ENCODE measurements around the gene TM6SF1. TPM values are rescaled to one million over a fixed set of nuclear protein-coding genes. Genes with fewer than 3 reads are reported as not detected.

The TM6SF1 gene
- total and polyA plus RNA-seq, 2 of the 4 experiments (the other 2 are of a cell fraction) = 1.6 to 1.9 TPM

GRCh38 chr15:83118968-83119367, 11.5 kb downstream of the TM6SF1 start:
- intact Hi-C loops (cut with micrococcal nuclease) = no loop called here
- POLR2A ChIA-PET (ENCODE audit: unreplicated experiment) = no interaction called here

More at GRCh38 chr15:83118968-83119367, 11.5 kb downstream of the TM6SF1 start:
- no peak overlapping the region for H3K56ac ChIP-seq (ENCODE audit: extremely low read depth, insufficient read depth, low read length)
- no peak for TF ChIP-seq CHD1 (IDR thresholded peaks at IDR 0.05; ENCODE audit: low read depth, low read length)
- no peak for TF ChIP-seq POLR2A (IDR thresholded peaks at IDR 0.05; ENCODE audit: low read depth, low read length)
- no peak for TF ChIP-seq MXI1 (IDR thresholded peaks at IDR 0.05; ENCODE audit: borderline replicate concordance, low read depth, low read length)
- no peak for TF ChIP-seq RCOR1 (IDR thresholded peaks at IDR 0.05; ENCODE audit: insufficient replicate concordance, low read length)
- no peak for TF ChIP-seq CEBPB (IDR thresholded peaks at IDR 0.05; ENCODE audit: low read depth, low read length)
- no peak for TF ChIP-seq MAZ (IDR thresholded peaks at IDR 0.05; ENCODE audit: borderline replicate concordance, low read depth, low read length)
- TF ChIP-seq NFE2L2 (IDR thresholded peaks at IDR 0.05; ENCODE audit: low read depth, low read length) = no peak
- H3K36me3 ChIP-seq (ENCODE audit: control insufficient read depth, insufficient read depth, low read length) = peaks cover 4% of the 10 kb centered on the region
- CTCF ChIA-PET = no interaction called here
- no peak overlapping the region for H3K4me2 ChIP-seq (ENCODE audit: low read depth, low read length)
- H3K18ac ChIP-seq (ENCODE audit: low read depth, low read length) = no peak overlapping the region
- dilution Hi-C loops (cut with HindIII; ENCODE audit: low sequenced_read_pairs, unreplicated experiment) = no loop called here
- no peak overlapping the region for H3K14ac ChIP-seq (replicated peaks; ENCODE audit: low read depth, low read length)
- WGBS, 2 experiments (ENCODE audit: extremely low coverage in 2 of 2, insufficient read length in 1 of 2) = 83% methylated on average over 1 of the region's 4 CpGs; no CpG with 5 or more reads in 1 of the 2 experiments
- ATAC-seq (ENCODE audit: low read depth) (no peak), DNase-seq (no peak)
- no TSS peak for BruUV-seq (replicated peaks)
- no peak overlapping the region for H4K8ac ChIP-seq (ENCODE audit: low read depth in 2 of 2, low read length in 2 of 2)
- H4K91ac ChIP-seq (ENCODE audit: insufficient read depth, low read depth, low read length) = no peak overlapping the region
- H2BK5ac ChIP-seq (ENCODE audit: low read depth, low read length, poor library complexity, severe bottlenecking) = no peak overlapping the region
- peaks cover 6% of the 10 kb centered on the region for H3K9me1 ChIP-seq (ENCODE audit: insufficient read depth, low read length)
- H2AK5ac ChIP-seq (ENCODE audit: low read depth, low read length) = no peak overlapping the region
- H3K27ac ChIP-seq (ENCODE audit: insufficient read depth, low read length) = no peak overlapping the region
- no peak overlapping the region for H2AK9ac ChIP-seq (replicated peaks; ENCODE audit: low read depth, low read length, poor library complexity)
- H2BK20ac ChIP-seq (ENCODE audit: low read depth, low read length) = no peak overlapping the region
- H4K20me1 ChIP-seq (ENCODE audit: insufficient read depth, low read length) = no peaks in the 10 kb centered on the region
- H3K9me3 ChIP-seq (ENCODE audit: control insufficient read depth, insufficient read depth, low read length) = no peaks in the 10 kb centered on the region
- no peak overlapping the region for H4K5ac ChIP-seq (ENCODE audit: low read depth, low read length)
- H3K4me1 ChIP-seq (ENCODE audit: control insufficient read depth, insufficient read depth, low read length) = no peaks in the 10 kb centered on the region
- no peak overlapping the region for H3K9ac ChIP-seq (ENCODE audit: low read depth, low read length)
- in situ Hi-C loops (cut with MboI; ENCODE audit: low sequenced_read_pairs) = no loop called here
- H3K4me3 ChIP-seq (ENCODE audit: insufficient read depth, low read depth, low read length) = no peak overlapping the region
- no peak overlapping the region for H3K4ac ChIP-seq (ENCODE audit: low read depth, low read length)
- H3K79me1 ChIP-seq (ENCODE audit: low read depth in 1 of 2, low read length in 2 of 2) = no peaks in the 10 kb centered on the region; a peak in 1 of 4 replicates
- H2AFZ ChIP-seq (replicated peaks; ENCODE audit: low read length, poor library complexity) = no peak overlapping the region
- no peak overlapping the region for H2BK15ac ChIP-seq (ENCODE audit: low read depth, low read length)
- H2BK120ac ChIP-seq (ENCODE audit: low read depth, low read length) = no peak overlapping the region
- H3K23ac ChIP-seq (ENCODE audit: low read depth, low read length) = no peak overlapping the region
- no peaks in the 10 kb centered on the region for H3K27me3 ChIP-seq (ENCODE audit: control insufficient read depth, insufficient read depth, low read length)
